ENCODE results near the gene CCIN. TPM values are rescaled to one million over a fixed set of nuclear protein-coding genes. Genes with fewer than 3 reads are reported as not detected.

The CCIN gene
- total RNA-seq, 1 donor from 2014 or later, result not detected

DNA sequence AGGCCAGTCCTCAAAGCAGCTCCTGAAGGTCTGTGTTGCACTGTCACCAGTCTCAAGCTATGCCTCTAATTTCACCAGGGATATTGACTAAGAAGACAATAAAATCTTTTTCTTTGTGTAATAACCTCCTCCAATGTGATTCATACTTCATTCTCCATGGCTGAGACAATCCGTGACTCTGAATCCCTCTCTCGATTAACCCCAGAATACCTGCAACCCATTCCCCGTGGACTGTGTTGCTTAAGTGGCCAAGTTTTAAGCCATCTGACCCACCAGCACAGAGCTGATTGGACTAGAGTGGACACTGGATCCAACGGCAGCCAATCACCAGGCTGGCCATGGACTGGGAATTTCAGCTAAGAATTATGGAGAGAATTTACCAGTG, 5.4 kb upstream of the CCIN start:
- no peak for FAIRE-seq

DNA sequence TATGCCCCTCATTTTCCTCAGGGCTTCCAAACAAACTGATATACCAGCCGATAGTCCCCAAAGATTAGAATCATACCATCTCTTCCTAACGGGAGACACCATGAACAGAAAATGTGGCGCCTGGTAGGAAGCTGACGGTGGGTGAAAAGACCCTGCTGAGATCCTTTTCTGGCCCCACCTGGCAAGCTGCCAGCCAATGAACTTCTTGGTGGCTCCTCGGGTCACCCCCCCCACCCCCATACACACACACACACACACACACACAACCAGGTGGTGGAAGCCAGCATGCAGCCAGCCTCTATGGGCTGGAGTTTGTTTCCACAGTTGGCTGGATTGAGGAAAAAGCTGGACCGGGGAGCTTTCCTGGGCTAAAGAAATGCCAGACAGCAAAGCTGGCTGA, 4.8 kb upstream of the CCIN start:
- no peak for TF ChIP-seq CTCF (IDR thresholded peaks at IDR 0.05; ENCODE audit: insufficient read depth, low read length, severe bottlenecking)
- Histone ChIP-seq H3K36me3 (ENCODE audit: control insufficient read depth, insufficient read depth, low read length) (no peaks in the 10 kb centered on the region), H3K27me3 (ENCODE audit: control insufficient read depth, insufficient read depth, low read length) (peaks cover 1% of the 10 kb centered on the region), H3K4me3 (ENCODE audit: low read depth, low read length) (no peak overlapping the region)
- no peak for DNase-seq (ENCODE audit: low read depth)
- FAIRE-seq, result no peak

More for the DNA sequence above, 5.4 kb upstream of the CCIN start:
- peaks cover 1% of the 10 kb centered on the region for H3K27me3 ChIP-seq (ENCODE audit: control insufficient read depth, insufficient read depth, low read length)
- no peak for TF ChIP-seq CTCF (IDR thresholded peaks at IDR 0.05; ENCODE audit: insufficient read depth, low read length, severe bottlenecking)
- H3K4me3 ChIP-seq (ENCODE audit: low read depth, low read length), result no peak overlapping the region
- peak; percentile 26 for DNase-seq (ENCODE audit: low read depth)
- no peaks in the 10 kb centered on the region for H3K36me3 ChIP-seq (ENCODE audit: control insufficient read depth, insufficient read depth, low read length)

- Histone ChIP-seq H3K4me3 (ENCODE audit: low read depth, low read length) (no peak overlapping the region), H3K36me3 (ENCODE audit: control insufficient read depth, insufficient read depth, low read length) (no peaks in the 10 kb centered on the region), H3K27me3 (ENCODE audit: control insufficient read depth, insufficient read depth, low read length) (peaks cover 1% of the 10 kb centered on the region)
- TF ChIP-seq CTCF (IDR thresholded peaks at IDR 0.05; ENCODE audit: insufficient read depth, low read length, severe bottlenecking), result no peak
- FAIRE-seq (no peak), DNase-seq (ENCODE audit: low read depth) (no peak)
Observed at GRCh38 chr9:36164989-36165388, 4.2 kb upstream of the CCIN start.

- DNase-seq (ENCODE audit: low read depth) (no peak), FAIRE-seq (no peak)
- no peak overlapping the region for H3K4me3 ChIP-seq (ENCODE audit: low read depth, low read length)
- H3K27me3 ChIP-seq (ENCODE audit: control insufficient read depth, insufficient read depth, low read length), result peaks cover 1% of the 10 kb centered on the region
- no peak for TF ChIP-seq CTCF (IDR thresholded peaks at IDR 0.05; ENCODE audit: insufficient read depth, low read length, severe bottlenecking)
- H3K36me3 ChIP-seq (ENCODE audit: control insufficient read depth, insufficient read depth, low read length), result no peaks in the 10 kb centered on the region
Observed at GRCh38 chr9:36165826-36166167, 3.4 kb upstream of the CCIN start.

GRCh38 chr9:36166168-36166927, 2.8 kb upstream of the CCIN start:
- peak; percentile 90 for TF ChIP-seq CTCF (IDR thresholded peaks at IDR 0.05; ENCODE audit: insufficient read depth, low read length, severe bottlenecking)
- DNase-seq (ENCODE audit: low read depth) (peak; percentile 38), FAIRE-seq (no peak)
- H3K36me3 ChIP-seq (ENCODE audit: control insufficient read depth, insufficient read depth, low read length), result no peaks in the 10 kb centered on the region
- peak overlapping the region; percentile 22 for H3K4me3 ChIP-seq (ENCODE audit: low read depth, low read length)
- peaks cover 1% of the 10 kb centered on the region for H3K27me3 ChIP-seq (ENCODE audit: control insufficient read depth, insufficient read depth, low read length)

GRCh38 chr9:36169708-36170107, 520 bp downstream of the CCIN start:
- FAIRE-seq (no peak), DNase-seq (ENCODE audit: low read depth) (no peak)
- Histone ChIP-seq H3K4me3 (ENCODE audit: low read depth, low read length) (no peak overlapping the region), H3K27me3 (ENCODE audit: control insufficient read depth, insufficient read depth, low read length) (peaks cover 1% of the 10 kb centered on the region), H3K36me3 (ENCODE audit: control insufficient read depth, insufficient read depth, low read length) (no peaks in the 10 kb centered on the region)
- TF ChIP-seq CTCF (IDR thresholded peaks at IDR 0.05; ENCODE audit: insufficient read depth, low read length, severe bottlenecking), result no peak
